ENCODE data around the gene TULP4. TPM values are rescaled to one million over a fixed set of nuclear protein-coding genes. Genes with fewer than 3 reads are reported as not detected.

The TULP4 gene

DNA sequence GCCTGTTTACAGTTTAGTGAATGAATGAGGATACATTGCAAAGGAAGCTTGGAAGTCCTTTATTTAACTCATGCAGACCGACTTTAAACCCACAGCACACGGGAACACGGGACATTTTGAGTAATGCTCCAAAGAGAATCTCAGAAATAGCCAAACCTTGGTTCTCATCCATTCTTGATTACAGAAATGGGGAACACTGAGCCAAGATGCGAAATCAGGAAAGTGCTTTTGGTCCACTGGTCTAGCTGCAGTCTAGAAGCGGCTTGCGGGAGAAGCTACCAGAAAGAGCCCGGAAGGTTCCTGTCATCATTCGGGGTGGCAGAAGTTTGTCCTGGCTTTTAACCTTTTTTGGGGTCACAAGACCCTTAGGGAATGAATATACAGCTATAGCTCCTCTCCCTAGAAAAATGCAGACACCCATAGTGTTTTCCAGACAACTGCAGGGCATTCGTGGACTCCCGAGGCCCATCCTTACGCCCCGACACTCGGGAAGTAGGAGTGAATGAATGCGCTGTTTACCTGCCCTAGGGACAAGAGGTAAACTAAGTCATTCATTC lies 247.2 kb downstream of the TULP4 start:
- H3K4me1 ChIP-seq (ENCODE audit: control insufficient read depth, insufficient read depth, low read length) = peaks cover 27% of the 10 kb centered on the region
- H3K4me3 ChIP-seq (ENCODE audit: low read length) = peak overlapping the region; percentile 85
- no peaks in the 10 kb centered on the region for H3K9me3 ChIP-seq (replicated peaks; ENCODE audit: low read length)
- no peaks in the 10 kb centered on the region for H3K36me3 ChIP-seq (ENCODE audit: insufficient read depth, low read length)
- H3K9ac ChIP-seq (ENCODE audit: low read depth, low read length) = peak overlapping the region; percentile 96
- no peaks in the 10 kb centered on the region for H3K27me3 ChIP-seq (ENCODE audit: control insufficient read depth, insufficient read depth, low read length)
- H3K4me2 ChIP-seq (ENCODE audit: low read length) = peak overlapping the region; percentile 98

DNA sequence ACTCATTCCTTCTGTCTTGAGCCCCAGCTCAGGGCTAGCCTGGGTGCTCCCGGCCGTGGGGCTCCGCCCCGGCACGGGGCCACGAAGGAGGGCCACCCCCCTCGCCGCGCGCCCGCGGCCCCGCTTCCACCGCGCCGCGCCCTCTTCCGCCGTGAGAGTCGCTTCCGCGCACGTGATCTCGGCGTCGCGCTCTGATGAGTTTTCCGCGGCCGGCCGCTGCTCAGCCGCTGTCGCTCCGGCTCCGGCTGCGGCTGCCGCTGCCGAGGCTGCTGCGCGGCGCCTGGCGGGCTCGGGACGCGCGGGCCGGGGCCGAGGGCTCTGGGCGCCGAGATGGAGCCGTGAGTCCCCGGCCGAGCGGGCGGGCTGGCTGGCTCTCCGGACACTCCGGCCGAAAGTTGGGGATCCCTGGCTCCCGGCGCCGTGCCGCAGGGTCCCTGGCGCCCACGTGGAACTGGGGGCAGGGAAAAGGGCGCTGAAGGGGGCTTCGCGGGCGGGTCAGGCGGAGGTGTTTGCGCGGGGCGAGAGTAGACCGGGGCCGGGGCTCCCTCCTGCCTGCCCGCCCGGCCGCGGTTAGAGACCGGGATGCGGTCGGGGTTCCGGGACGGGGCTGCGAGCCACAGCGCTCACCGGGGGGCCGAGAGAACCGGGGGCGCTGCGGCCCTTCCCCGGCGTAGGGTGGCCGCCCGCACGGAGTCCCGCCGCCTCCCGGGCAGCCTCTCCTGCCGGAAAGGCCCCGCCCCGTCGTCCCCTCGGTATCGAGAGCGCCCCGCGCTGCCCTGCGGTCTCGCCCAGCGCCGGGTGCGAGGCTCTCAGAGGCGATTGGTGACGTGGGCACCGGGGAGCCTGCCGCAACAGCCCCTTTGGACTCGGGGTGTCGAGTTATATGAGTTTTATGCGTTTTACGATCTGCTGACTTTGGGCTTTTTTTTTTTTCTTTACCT lies 247.9 kb downstream of the TULP4 start, which contains the start of gene TMEM181:
Gene TMEM181 (plus strand): TSS at position 197 of the 941 bp plus-strand sequence. CDS start 134 bp downstream, at position 331.
- H3K27me3 ChIP-seq (ENCODE audit: control insufficient read depth, insufficient read depth, low read length) = no peaks in the 10 kb centered on the region
- H3K4me3 ChIP-seq (ENCODE audit: low read length) = peak within 1 kb of the TSS; percentile 85
- H3K9me3 ChIP-seq (replicated peaks; ENCODE audit: low read length) = no peaks in the 10 kb centered on the region
- H3K4me1 ChIP-seq (ENCODE audit: control insufficient read depth, insufficient read depth, low read length) = peaks cover 27% of the 10 kb centered on the region
- peak within 1 kb of the TSS; percentile 96 for H3K9ac ChIP-seq (ENCODE audit: low read depth, low read length)
- no peaks in the 10 kb centered on the region for H3K36me3 ChIP-seq (ENCODE audit: insufficient read depth, low read length)
- H3K4me2 ChIP-seq (ENCODE audit: low read length) = peak within 1 kb of the TSS; percentile 98

- Histone ChIP-seq H3K4me2 (ENCODE audit: low read length) (peak overlapping the region; percentile 98), H3K4me3 (ENCODE audit: low read length) (peak overlapping the region; percentile 85), H3K27me3 (ENCODE audit: control insufficient read depth, insufficient read depth, low read length) (no peaks in the 10 kb centered on the region), H3K36me3 (ENCODE audit: insufficient read depth, low read length) (no peaks in the 10 kb centered on the region), H3K9ac (ENCODE audit: low read depth, low read length) (peak overlapping the region; percentile 96), H3K4me1 (ENCODE audit: control insufficient read depth, insufficient read depth, low read length) (peaks cover 27% of the 10 kb centered on the region), H3K9me3 (replicated peaks; ENCODE audit: low read length) (no peaks in the 10 kb centered on the region)
These were observed 248.6 kb downstream of the TULP4 start for GRCh38 chr6:158560836-158561320.

Small RNA genes lying within 50 kb of the gene (small RNA-seq; reads per million reads assigned to genes)
- not detected for gene RN7SL173P

Data from skeletal muscle satellite cell (primary cell).